ENCODE measurements around the gene XRN2.
"Not testable (repeated sequence)": the region's sequence is repeated elsewhere in the genome, so short reads cannot be mapped to it uniquely, and the experiment has no call there.

Gene XRN2

DNA sequence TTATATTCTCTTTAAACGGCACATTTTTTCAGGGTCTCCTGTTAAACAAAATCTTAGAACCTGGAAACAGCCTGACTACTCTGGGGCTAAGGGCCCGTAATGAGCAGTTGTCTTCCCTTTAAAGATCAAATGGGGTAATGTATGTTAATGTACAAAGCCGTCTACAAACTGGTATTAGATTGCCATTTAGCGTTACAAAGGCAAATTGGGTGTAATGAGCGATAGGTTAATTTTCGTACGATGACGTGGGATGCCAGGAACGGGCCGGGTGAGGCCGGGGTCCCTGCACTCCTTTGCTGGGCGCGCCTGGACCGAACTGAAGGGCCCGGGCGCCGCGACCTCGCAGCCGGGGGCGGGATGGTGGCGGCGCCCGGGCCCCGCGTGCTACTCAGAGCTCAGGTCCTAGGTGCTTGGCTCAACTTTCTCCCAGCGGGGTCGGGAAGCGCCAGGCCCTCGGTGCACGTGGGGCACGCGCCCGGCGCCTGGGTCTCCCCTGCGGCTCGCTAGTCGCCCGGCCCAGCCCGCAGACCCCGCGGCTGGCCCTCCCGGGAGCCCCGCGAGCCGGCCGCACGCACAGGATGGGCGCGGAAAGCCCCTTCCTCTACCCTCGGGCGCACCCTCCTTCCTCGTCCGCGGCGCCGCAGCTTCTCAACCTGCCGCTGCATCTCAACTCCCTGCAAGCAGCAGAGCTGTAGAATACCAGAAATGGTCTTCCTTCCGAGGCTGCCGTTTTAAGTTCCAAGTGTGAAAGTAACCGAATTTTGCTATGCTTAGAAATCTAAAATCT, 88.2 kb downstream of the XRN2 start:
- DNase-seq = no peak

DNA sequence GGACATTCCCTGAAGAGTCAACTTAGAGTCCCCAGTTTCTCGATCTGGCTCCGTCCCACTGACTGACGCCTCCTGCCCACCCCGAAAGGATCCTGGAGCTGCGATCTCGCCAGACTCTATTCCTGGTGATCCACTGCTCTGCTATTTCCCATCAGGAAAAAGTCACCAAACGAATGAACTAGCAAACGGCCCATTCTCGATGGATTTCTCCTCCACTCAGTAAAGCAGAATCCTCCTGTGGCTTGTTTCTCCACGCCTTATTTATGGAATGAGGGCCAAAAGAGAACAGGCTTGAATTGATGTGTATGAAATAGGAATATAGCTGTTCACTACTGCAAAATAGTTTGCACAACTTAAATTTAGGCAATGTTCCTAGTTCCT, 88.8 kb downstream of the XRN2 start:
- no peak for DNase-seq

DNA sequence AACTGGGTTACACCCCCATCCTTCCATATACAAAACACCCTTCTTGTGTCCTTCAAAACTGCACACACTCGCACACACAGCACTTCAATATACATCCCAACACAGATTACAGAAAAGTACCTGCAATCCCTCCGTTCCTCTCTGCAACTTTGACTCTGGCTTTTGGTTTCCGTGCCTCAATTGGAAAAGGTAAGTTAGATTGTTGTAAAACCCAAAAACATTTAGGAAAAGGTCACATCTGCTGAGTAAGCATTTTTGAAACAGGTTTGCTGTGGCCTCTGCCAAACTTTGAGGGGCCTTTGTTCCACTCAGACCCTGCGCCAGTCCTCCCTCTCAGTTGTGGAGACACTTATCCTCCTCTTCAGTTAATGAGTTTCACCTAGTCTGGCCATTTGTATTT, 90.0 kb downstream of the XRN2 start:
- no peak for DNase-seq

DNA sequence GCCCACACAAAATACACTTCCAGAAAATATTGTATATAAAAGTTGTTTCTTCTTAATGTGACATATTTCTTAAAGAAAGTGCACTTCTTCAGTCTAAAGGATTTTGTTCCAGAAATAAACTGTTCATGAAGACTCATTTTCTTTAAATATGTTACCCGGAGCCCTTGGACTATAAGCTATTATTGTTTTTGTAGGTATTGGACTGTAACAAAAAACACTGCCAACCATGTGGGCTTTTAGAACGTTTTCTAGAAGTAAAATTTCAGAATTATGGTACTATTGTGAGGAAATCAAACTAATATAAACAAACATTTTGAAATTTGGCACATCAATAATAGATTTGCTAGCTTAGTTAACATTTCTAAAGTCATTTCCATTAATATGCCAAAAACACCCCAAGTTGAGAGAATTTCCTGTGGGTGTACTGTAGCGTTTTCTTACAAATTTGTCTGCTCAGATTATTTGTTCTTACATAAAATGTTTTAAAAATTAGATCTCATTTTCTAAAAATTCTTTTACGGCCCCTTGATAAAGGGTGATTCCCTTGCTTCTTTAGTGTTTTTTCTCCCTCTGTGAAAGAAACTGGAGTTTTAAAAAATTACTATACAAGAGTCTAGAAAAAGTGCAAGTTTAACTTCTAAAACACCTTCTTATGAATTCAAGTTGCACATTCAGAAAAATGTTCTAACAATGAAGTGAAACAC, 90.8 kb downstream of the XRN2 start:
- DNase-seq = no peak

DNA sequence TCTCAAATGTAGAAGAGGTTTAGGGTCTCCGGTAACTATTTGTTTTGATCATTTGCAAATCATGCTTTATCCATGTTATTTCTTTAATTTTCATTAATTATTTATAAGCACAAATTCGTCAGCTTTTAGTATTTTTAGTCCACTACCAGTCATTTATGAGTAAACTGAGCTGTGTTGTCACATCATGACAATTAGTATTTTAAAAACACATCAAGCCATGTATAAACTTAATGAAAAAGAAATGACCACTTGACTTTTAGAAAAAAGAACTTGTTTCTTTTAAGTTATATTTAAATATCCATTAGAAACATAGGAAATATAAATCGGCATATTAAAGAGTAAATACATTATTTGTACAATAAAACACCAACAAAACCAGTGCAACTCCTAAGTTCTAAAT, 91.4 kb downstream of the XRN2 start:
- no peak for DNase-seq

DNA sequence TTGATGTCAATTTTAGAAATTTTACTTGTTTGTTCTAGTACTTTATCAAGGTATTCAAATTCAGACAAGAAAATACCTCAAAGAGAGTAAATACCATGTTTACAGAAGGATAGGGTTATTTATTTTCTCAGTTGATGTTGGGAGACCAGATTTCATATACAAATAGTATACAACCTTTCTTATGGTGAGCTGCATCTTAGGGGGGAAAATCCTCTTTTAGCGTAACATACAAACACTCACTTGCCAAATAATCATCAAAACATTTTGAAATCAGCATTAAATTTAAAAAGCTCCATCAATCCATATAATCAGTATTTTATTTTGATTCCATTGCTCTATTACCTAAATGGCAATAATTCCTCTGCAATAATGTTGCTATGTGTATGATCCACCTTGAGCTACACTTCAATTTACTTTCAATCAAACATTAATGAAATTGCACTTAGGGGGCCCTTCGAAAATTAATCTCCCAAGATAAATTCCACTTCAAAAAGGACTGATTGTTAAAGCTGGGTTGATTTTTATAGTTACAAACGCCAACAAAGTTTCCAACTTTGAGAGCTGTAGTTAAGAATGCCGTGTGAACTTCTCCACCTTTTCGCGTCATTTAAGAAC, 92.0 kb downstream of the XRN2 start:
- no peak for DNase-seq

DNA sequence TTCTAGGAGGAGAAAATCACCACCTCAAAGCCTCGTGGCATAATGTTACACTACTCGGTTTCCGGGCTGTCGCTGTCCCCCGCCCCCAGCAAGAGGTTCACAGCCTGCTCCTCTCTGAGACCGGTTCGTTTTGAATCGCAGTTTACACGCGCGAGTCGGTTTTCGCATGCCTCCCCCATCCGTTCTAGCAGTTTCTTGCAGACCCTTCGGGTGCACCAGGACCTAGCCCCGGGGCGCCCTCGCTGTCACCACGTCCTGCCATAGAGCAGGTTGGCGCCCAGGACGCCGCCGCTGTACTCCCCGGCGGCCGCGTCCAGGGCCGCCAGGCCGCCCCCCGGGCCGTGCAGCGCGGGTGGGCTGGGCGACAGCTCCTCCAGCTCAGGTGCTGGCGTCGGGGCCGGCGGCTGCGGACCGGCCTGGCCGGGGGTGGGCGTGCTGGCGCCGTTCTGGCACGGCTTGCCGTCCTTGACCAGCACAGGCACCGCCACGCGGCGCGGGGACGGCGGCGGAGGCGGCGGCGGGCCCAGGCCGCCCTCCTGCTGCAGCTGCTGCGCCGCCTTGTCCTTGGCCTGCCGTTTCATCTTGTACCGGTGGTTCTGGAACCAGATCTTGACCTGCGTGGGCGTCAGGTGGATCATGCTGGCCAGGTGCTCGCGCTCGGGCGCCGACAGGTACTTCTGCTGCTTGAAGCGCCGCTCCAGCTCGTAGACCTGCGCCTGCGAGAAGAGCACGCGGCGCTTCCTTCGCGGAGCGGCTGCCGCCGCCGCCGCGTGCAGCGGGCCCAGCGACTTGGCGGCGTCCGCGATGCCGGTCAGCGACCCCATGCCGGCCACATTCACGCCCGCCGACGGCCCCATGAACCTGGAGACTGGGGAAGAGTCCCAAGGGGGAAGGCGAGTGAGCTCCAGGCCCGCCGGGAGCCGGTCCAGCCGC, 92.8 kb downstream of the XRN2 start:
- DNase-seq = no peak

DNA sequence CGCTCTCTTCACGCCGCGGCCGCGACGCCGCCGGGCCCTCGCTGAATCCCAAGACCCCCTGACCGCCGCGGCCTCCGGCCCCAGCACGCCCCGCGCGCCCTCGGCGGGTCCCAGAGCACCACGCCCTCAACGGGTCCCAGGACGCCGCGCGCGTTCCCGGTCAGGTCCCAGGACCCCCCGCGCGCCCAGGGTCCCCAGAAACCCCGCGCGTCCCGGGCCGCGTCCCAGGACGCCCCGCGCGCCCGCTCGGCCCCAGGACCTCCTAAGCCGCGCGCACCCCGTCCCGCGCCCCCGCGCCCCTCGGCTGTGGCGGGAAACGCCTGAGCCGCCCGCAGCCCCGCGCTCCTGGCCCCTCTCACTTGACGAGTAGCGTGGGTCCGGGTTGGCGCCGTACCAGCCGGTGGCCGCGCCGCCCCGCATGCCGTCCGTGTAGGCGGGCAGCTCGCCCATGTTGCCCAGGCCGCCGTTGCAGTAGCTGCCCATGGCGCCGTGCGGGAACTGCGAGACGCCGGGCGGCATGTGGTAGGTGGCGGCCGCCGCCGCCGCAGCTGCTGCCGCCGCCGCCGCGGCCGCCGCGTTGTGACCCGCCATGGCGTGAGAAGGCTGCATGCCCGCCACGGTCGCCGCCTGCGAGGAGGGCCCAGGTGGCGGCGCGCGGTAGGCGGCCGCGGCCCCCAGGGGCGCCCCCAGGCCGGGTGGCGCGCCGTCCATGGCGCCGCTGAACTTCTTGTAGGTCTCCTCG, 93.6 kb downstream of the XRN2 start:
- no peak for DNase-seq

DNA sequence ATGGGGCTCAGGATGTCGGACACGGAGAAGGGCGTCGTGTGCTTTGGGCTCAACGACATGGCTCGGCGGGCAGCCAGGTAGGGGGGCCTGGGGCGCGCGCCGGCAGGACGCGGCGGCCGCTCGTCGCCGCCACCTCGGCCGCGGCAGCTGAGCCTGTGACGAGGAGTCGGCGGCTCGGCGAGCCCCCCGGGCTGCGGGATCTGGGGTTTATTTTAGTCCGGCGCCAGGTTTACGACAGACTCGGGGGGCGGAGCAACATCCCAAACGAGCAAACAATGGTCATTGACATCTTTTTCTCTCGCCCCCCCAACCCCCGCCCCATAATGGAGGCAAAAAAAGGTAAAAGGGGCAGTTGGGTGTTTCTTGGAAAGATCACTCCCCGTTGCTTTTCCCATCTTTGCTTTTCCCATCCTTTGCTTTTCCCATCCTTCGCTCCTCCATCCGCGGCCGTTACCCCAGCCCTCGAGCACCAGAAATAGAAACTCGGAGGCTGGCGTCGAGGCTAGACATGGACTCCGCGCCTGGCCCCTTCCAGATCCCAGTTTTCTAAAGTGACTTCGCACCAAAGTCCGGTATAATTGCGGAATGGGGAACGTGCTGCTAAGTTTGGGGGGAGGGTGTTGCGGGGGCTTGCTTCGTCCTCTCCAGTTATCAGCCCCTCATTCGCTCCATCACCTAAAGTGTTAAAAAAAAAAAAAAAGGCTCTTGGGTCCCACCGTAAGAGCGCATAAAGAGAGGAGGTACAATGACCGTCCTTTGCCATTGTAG, 94.4 kb downstream of the XRN2 start, which contains the start of gene NKX2-4:
Gene NKX2-4 (minus strand): TSS at position 186 of the 768 bp plus-strand sequence. CDS start 127 bp downstream, at position 59.
- DNase-seq = peak in 1 of 2 experiments; percentile 31

DNA sequence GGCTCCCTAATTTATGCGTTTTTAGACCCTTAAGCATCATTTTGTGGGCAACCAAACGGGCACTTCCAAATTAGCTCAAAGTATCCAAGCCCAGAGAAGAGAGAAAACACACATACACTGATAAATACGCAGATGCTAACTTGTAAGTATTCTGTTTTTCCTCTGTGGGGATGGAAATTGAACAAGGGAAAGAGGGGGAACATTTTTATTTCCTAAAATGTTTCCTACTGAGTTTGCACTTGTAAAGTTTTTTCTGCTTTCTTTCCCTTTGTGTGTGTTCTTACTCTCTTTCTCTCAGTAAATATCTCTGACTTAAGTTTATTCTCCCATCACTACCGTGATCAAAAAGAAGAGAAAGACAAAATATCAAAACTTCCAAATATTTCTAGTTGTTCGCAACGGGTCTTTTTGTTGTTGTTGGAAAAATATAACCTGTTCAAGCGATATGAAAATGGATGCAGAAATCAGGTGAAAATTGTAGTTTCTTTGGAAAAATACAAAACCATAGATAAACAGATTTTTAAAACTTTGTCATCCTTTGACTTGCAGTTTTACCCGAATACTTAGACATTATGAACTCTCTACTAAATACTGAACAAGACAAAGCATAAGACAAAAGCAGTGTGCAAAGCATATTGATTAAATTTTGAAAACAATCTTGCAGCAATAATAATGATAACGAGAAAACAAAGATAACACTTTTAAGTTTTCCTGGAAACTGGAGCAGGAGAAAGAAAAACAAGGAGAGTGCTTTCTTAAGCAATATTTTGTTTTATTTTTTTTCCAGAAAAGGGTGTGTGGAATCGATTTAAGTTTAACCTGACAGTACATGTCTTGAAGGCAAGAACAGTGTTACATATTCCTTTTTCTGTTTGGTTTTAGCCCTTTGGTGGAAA, 95.2 kb downstream of the XRN2 start:
- no peak for DNase-seq

DNA sequence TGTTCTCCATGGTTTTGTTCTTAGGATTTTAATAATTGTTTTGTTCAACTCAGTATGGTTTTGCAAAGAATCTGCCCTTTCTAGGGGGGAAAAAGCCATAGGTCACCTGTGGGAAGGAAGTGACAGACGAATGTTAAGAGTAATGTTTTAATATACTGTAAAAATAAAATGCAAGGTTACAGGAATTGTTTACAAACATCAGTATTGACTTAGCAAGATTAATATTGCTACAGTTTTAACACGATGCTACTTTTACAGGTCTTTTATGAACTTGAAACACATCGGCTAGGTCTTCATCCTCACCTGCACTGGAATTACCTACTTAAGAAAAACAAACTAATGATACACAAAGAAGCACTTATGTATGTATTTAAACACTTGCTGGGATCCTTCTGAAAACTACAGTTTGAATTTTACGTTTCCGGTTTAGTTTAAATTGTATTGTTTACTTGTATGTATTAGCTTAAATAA, 95.9 kb downstream of the XRN2 start:
- no peak for DNase-seq

DNA sequence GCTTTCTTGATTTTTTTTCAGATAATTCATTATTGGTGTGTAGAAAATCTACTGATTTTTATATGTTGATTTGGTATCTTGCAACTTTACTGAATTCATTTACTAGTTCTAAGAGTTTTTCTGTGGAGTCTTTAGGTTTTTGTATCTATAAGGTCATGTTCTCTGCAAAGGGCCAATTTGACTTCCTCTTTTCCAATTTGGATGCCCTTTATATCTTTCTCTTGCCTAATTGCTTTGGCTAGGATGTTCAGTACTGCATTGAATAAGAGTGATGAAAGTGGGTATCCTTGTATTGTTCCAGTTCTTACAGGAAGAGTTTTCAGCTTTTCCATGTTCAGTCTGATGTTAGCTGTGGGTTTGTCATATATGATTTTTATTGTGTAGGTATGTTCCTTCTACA, 108.6 kb downstream of the XRN2 start:
- DNase-seq = no peak

DNA sequence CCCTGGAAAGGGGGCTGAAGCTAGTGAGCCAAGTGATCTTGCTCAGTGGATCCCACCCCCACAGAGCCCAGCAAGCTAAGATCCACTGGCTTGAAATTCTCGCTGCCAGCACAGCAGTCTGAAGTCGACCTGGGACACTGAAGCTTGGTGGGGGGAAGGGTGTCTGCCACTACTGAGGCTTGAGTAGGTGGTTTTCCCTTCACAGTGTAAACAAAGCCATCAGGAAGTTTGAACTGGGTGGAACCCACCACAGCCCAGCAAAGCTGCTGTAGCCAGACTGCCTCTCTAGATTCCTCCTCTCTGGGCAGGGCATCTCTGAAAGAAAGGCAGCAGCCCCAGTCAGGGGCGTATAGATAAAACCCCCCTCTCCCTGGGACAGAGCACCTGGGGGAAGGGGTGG, 110.9 kb downstream of the XRN2 start:
- DNase-seq = not testable (repeated sequence)

DNA sequence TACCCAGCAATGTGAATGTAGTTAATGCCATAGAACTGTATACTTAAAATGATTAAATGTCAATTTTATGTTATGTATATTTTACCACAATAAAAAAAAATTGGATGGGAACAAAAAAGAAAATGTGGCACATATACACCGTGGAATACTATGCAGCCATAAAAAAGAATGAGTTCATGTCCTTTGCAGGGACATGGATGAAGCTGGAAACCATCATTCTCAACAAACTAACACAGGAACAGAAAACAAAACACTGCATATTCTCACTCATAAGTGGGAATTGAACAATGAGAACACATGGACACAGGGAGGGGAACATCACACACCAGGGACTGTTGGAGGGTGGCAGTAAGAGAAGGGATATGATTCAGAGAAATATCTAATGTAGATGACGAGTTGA, 116.0 kb downstream of the XRN2 start:
- DNase-seq = not testable (repeated sequence)

DNA sequence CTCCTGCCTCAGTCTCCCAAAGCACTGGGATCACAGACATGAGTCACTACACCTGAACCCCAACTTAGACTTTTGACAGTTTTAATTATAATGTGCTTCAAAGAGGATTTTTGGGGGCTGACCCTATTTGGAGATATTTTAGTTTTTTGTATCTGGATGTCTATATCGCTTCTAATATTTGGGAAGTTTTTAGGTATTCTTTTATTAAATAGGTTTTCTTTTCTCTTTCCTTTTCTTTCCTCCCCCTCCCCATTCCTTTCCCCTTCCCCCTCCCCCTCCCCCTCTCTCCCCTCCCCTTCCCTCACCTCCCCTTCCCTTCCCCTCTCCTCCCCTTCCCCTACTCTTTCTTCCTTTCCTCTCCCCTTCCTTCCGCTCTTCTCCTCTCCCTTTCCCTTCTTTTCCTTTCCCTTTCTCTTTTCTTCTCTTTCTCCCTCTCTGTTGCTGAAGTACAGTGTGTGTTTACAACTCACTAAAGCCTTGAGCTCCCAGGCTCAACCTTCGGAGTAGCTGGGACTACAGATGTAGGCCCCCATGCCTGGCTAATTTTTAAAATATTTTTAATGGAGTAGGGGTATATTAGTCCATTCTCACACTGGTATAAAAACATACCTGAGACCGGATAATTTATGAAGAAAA, 118.6 kb downstream of the XRN2 start:
- DNase-seq = no peak

DNA sequence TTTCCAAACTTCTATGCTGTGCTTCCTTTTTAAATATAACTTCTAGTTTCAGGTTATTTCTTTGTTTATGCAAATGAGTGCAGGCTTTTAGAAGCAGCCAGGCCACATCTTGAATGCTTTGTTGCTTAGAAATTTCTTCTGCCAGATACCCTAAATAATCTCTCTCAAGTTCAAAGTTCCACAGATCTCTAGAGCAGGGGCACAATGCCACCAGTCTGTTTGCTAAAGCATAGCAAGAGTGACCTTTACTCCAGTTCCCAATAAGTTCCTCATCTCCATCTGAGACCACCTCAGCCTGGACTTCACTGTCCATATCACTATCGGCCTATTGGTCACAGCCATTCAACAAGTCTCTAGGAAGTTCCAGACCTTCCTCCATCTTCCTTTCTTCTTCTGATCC, 120.6 kb downstream of the XRN2 start:
- not testable (repeated sequence) for DNase-seq

DNA sequence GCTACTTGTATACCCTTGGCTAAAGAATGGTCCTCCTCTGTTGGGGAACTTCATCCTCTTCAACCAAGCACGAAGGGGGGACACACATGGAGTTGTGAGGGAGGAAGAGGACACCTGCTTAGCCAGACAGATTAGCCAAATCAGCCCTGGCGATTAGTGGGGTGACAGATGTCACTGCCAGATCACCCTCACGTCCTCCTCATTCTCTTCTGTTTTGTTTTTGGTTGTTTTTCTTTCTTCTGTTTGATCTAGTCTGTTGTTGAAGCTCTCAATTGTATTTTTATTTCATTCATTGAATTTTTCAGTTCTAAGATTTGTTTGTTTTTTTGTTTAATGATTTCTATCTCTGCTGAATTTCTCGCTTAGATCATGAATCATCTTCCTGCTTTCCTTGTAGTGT, 121.7 kb downstream of the XRN2 start:
- DNase-seq = no peak

DNA sequence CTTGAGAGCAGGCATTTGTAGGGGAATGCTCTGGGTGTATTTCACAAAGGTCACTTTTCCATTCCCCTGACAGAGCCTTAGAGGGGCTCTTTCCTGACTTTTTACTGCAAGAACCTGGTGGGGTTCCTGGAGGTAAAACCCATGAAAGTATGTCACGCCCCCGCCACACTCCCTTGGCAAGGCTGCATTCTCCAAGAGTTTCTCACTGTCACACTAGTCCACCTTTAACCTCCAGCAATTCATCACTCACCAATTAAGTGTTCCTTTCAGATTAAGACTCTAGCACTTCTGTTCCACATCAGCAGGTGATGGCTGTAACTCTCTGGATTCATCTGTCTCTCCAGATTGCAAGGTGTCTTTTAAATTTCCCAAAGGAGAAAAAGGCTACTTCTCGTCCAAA, 126.9 kb downstream of the XRN2 start:
- no peak for DNase-seq

DNA sequence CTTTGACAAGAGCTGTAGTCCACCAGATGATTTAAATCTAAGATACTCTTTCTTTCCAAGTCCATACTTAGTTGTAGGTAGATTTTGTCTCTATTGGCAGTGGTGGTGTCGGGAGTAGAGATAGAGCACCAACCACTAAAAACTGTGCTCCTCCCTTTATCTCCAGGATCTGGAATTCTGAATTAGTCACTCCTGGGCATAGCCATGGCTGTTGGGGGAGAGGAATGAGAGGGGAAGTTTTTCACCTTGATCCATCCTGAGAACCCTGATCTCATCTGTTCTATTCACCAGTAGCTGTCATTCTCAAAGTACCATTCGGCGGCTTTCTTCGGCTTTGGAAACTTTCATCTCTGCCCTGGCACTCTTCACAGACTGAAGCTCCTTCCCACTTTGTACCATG, 129.8 kb downstream of the XRN2 start:
- DNase-seq = no peak
